Osteoblast (primary cell): ENCODE measurements around the gene MED13L. TPM values are rescaled to one million over a fixed set of nuclear protein-coding genes. Genes with fewer than 3 reads are reported as not detected.

Source experiments
- DNase-seq: peaks from one replicate; pipeline ENCODE4 v3.0.0; 2011; ENCODE audit warnings: low spot score, mixed read lengths; ENCODE audit not compliant: insufficient read length; ENCODE audit errors: missing footprints
- H2AFZ ChIP-seq: 2 replicates; pipeline ENCODE4 v1.6.0; 2011; ENCODE audit warnings: mild to moderate bottlenecking, low read length
- H3K27ac ChIP-seq: 2 replicates; pipeline ENCODE4 v1.5.1; 2011; ENCODE audit warnings: mild to moderate bottlenecking, low read depth, low read length, moderate library complexity
- H3K27me3 ChIP-seq: 2 replicates; pipeline ENCODE4 v1.6.0; 2012; ENCODE audit warnings: mild to moderate bottlenecking, control low read depth, inconsistent platforms, low read length, moderate library complexity; ENCODE audit not compliant: insufficient read depth
- H3K36me3 ChIP-seq: 2 replicates; pipeline ENCODE4 v1.5.1; 2011; ENCODE audit warnings: mild to moderate bottlenecking, low read length, control low read depth, moderate library complexity; ENCODE audit not compliant: insufficient read depth
- H3K4me1 ChIP-seq: 2 replicates; pipeline ENCODE4 v1.5.1; 2011; ENCODE audit warnings: mild to moderate bottlenecking, low read length, control low read depth, moderate library complexity; ENCODE audit not compliant: insufficient read depth
- H3K4me2 ChIP-seq: 2 replicates; pipeline ENCODE4 v1.6.0; 2011; ENCODE audit warnings: mild to moderate bottlenecking, low read length; ENCODE audit not compliant: insufficient read depth
- H3K4me3 ChIP-seq: fragments of 200-600 bp; sonication (generic); 3 replicates; pipeline ENCODE4 v1.5.1; 2012; ENCODE audit warnings: mild to moderate bottlenecking, low read length, inconsistent platforms; ENCODE audit not compliant: insufficient read depth
- H3K79me2 ChIP-seq: 2 replicates; pipeline ENCODE4 v1.6.0; 2012; ENCODE audit warnings: mild to moderate bottlenecking, low read length, control low read depth, inconsistent platforms; ENCODE audit not compliant: insufficient read depth
- H3K9me3 ChIP-seq: 2 replicates; pipeline ENCODE4 v1.5.1; 2011; ENCODE audit warnings: low read depth, low read length, control low read depth
- H4K20me1 ChIP-seq: 2 replicates; pipeline ENCODE4 v1.6.0; 2012; ENCODE audit warnings: mild to moderate bottlenecking, low read length, control low read depth; ENCODE audit not compliant: insufficient read depth
- CTCF ChIP-seq: IDR thresholded peaks from 2 replicates; pipeline ENCODE4 v1.5.1; 2011; ENCODE audit warnings: mild to moderate bottlenecking, low read depth, low read length, moderate library complexity; ENCODE audit errors: extremely low read depth
- total RNA-seq: library from RNA; depleted of rRNA; stranded (reverse); fragments of >200 nt; gene quantifications from 2 replicates; pipeline ENCODE4 v1.2.3, GENCODE V29; 2012

Gene MED13L
- total RNA-seq, 1 donor: 359 TPM

GRCh38 chr12:116027551-116027821, 250.0 kb downstream of the MED13L start:
- Histone ChIP-seq H3K4me1 (no peaks in the 10 kb centered on the region), H3K27ac (no peak overlapping the region), H3K4me2 (no peak overlapping the region), H2AFZ (no peak overlapping the region), H3K9me3 (no peaks in the 10 kb centered on the region), H3K4me3 (no peak overlapping the region), H4K20me1 (peaks cover 48% of the 10 kb centered on the region), H3K79me2 (peaks cover 89% of the 10 kb centered on the region), H3K36me3 (no peaks in the 10 kb centered on the region), H3K27me3 (no peaks in the 10 kb centered on the region)
- no peak for DNase-seq
- TF ChIP-seq CTCF: no peak

- Histone ChIP-seq H3K79me2 (peaks cover 89% of the 10 kb centered on the region), H4K20me1 (peaks cover 44% of the 10 kb centered on the region), H3K27me3 (no peaks in the 10 kb centered on the region), H3K27ac (no peak overlapping the region), H3K4me1 (no peaks in the 10 kb centered on the region), H2AFZ (no peak overlapping the region), H3K4me2 (no peak overlapping the region), H3K36me3 (no peaks in the 10 kb centered on the region), H3K4me3 (no peak overlapping the region), H3K9me3 (no peaks in the 10 kb centered on the region)
- no peak for TF ChIP-seq CTCF
- no peak for DNase-seq
These were observed 250.5 kb downstream of the MED13L start for GRCh38 chr12:116026768-116027550.

GRCh38 chr12:116026346-116026745, 251.1 kb downstream of the MED13L start:
- Histone ChIP-seq H3K79me2 (peaks cover 86% of the 10 kb centered on the region), H3K9me3 (no peaks in the 10 kb centered on the region), H3K4me1 (no peaks in the 10 kb centered on the region), H3K4me3 (no peak overlapping the region), H3K27ac (no peak overlapping the region), H3K36me3 (no peaks in the 10 kb centered on the region), H3K27me3 (no peaks in the 10 kb centered on the region), H2AFZ (no peak overlapping the region), H3K4me2 (no peak overlapping the region), H4K20me1 (peaks cover 44% of the 10 kb centered on the region)
- DNase-seq: no peak
- TF ChIP-seq CTCF: no peak

GRCh38 chr12:116024769-116025168, 252.7 kb downstream of the MED13L start:
- Histone ChIP-seq H4K20me1 (peaks cover 36% of the 10 kb centered on the region), H3K79me2 (peaks cover 75% of the 10 kb centered on the region), H3K4me2 (no peak overlapping the region), H3K27ac (no peak overlapping the region), H3K4me3 (no peak overlapping the region), H3K36me3 (no peaks in the 10 kb centered on the region), H2AFZ (no peak overlapping the region), H3K9me3 (no peaks in the 10 kb centered on the region), H3K4me1 (no peaks in the 10 kb centered on the region), H3K27me3 (no peaks in the 10 kb centered on the region)
- no peak for TF ChIP-seq CTCF
- DNase-seq: no peak
